ENCODE measurements around the gene LSAMP.

Gene LSAMP

GRCh38 chr3:115790759-115791158 lies 654.5 kb downstream of the LSAMP start:
- no peak overlapping the region for H3K4me3 ChIP-seq (ENCODE audit: low read depth, low read length)
- TF ChIP-seq CTCF (IDR thresholded peaks at IDR 0.05; ENCODE audit: low read depth, low read length, missing control alignments), result no peak
- in situ Hi-C loops (cut with HindIII; ENCODE audit: low sequenced_read_pairs), result no loop called here
- peak; percentile 92 for DNase-seq (ENCODE audit: low read depth)

- no peak for DNase-seq (ENCODE audit: low read depth)
- in situ Hi-C loops (cut with HindIII; ENCODE audit: low sequenced_read_pairs), result no loop called here
- no peak overlapping the region for H3K4me3 ChIP-seq (ENCODE audit: low read depth, low read length)
- no peak for TF ChIP-seq CTCF (IDR thresholded peaks at IDR 0.05; ENCODE audit: low read depth, low read length, missing control alignments)
These were observed 655.8 kb downstream of the LSAMP start for GRCh38 chr3:115789481-115789880.

GRCh38 chr3:115788921-115789470 lies 656.3 kb downstream of the LSAMP start:
- no peak overlapping the region for H3K4me3 ChIP-seq (ENCODE audit: low read depth, low read length)
- in situ Hi-C loops (cut with HindIII; ENCODE audit: low sequenced_read_pairs), result no loop called here
- TF ChIP-seq CTCF (IDR thresholded peaks at IDR 0.05; ENCODE audit: low read depth, low read length, missing control alignments), result no peak
- DNase-seq (ENCODE audit: low read depth), result peak; percentile 89

GRCh38 chr3:115787818-115788217 lies 657.5 kb downstream of the LSAMP start:
- no peak for TF ChIP-seq CTCF (IDR thresholded peaks at IDR 0.05; ENCODE audit: low read depth, low read length, missing control alignments)
- in situ Hi-C loops (cut with HindIII; ENCODE audit: low sequenced_read_pairs), result no loop called here
- no peak overlapping the region for H3K4me3 ChIP-seq (ENCODE audit: low read depth, low read length)

GRCh38 chr3:115785782-115786181 lies 659.5 kb downstream of the LSAMP start:
- no peak for DNase-seq (ENCODE audit: low read depth)
- no peak for TF ChIP-seq CTCF (IDR thresholded peaks at IDR 0.05; ENCODE audit: low read depth, low read length, missing control alignments)
- in situ Hi-C loops (cut with HindIII; ENCODE audit: low sequenced_read_pairs), result no loop called here
- H3K4me3 ChIP-seq (ENCODE audit: low read depth, low read length), result no peak overlapping the region

More at GRCh38 chr3:115787818-115788217, 657.5 kb downstream of the LSAMP start:
- no peak for DNase-seq (ENCODE audit: low read depth)

GRCh38 chr3:115784739-115785536 lies 660.3 kb downstream of the LSAMP start:
- H3K4me3 ChIP-seq (ENCODE audit: low read depth, low read length), result peak overlapping the region; percentile 58
- in situ Hi-C loops (cut with HindIII; ENCODE audit: low sequenced_read_pairs), result no loop called here
- DNase-seq (ENCODE audit: low read depth), result no peak
- no peak for TF ChIP-seq CTCF (IDR thresholded peaks at IDR 0.05; ENCODE audit: low read depth, low read length, missing control alignments)
